Measurements from ENCODE around the gene CFAP46. TPM values are rescaled to one million over a fixed set of nuclear protein-coding genes. Genes with fewer than 3 reads are reported as not detected.
"Not testable (repeated sequence)": the region's sequence is repeated elsewhere in the genome, so short reads cannot be mapped to it uniquely, and the experiment has no call there.

The CFAP46 gene
- total RNA-seq, 1 donor from 2014 or later: not detected

DNA sequence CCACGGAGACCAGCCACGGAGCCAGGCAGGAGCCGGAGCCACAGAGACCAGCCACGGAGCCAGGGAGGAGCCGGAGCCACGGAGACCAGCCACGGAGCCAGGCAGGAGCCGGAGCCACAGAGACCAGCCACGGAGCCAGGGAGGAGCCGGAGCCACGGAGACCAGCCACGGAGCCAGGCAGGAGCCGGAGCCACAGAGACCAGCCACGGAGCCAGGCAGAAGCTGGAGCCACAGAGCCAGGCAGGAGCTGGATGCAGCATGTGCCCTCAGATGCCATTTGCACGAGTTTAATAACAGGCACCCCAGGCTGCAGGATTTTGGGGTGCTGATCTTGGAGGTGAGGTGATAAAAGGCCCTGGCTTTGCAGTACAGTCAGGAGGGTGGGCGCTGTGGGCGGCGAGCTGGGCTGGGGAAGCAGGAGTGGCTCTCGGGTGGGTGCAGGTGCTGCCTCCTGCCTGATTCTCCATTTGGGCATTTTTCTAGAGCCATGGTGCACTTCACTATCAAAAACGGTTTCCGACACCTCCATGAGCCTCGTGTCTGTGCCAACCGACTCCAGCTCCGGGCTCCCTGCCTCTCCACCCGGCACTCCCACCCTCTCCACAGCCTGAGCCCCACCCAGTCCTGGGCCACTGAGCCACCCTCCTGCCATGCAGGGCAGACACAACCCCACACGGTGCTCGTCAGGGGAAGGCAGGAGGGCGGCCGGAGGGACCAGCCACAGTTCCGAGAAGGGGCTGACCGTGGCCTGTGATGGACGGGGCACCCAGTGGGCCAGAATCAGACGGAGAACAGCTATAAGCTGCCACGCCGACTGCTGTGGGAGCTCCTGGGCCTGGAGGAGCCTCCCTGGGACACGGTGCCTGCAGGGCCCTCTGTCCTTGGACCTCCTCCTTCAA, 115.6 kb downstream of the CFAP46 start:
- Histone ChIP-seq H3K27ac (no peak overlapping the region), H3K27me3 (no peaks in the 10 kb centered on the region), H3K4me1 (no peaks in the 10 kb centered on the region), H3K9me3 (no peaks in the 10 kb centered on the region), H3K36me3 (no peaks in the 10 kb centered on the region), H3K4me3 (no peak overlapping the region)
- intact Hi-C loops (cut with DNase I): no loop called here
- TF ChIP-seq, protein P1, sequence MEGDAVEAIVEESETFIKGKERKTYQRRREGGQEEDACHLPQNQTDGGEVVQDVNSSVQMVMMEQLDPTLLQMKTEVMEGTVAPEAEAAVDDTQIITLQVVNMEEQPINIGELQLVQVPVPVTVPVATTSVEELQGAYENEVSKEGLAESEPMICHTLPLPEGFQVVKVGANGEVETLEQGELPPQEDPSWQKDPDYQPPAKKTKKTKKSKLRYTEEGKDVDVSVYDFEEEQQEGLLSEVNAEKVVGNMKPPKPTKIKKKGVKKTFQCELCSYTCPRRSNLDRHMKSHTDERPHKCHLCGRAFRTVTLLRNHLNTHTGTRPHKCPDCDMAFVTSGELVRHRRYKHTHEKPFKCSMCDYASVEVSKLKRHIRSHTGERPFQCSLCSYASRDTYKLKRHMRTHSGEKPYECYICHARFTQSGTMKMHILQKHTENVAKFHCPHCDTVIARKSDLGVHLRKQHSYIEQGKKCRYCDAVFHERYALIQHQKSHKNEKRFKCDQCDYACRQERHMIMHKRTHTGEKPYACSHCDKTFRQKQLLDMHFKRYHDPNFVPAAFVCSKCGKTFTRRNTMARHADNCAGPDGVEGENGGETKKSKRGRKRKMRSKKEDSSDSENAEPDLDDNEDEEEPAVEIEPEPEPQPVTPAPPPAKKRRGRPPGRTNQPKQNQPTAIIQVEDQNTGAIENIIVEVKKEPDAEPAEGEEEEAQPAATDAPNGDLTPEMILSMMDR (IDR thresholded peaks at IDR 0.05): no peak
- peak in 1 of 2 donors; percentile 48 for DNase-seq (ENCODE audit: low spot score in 2 of 2)

DNA sequence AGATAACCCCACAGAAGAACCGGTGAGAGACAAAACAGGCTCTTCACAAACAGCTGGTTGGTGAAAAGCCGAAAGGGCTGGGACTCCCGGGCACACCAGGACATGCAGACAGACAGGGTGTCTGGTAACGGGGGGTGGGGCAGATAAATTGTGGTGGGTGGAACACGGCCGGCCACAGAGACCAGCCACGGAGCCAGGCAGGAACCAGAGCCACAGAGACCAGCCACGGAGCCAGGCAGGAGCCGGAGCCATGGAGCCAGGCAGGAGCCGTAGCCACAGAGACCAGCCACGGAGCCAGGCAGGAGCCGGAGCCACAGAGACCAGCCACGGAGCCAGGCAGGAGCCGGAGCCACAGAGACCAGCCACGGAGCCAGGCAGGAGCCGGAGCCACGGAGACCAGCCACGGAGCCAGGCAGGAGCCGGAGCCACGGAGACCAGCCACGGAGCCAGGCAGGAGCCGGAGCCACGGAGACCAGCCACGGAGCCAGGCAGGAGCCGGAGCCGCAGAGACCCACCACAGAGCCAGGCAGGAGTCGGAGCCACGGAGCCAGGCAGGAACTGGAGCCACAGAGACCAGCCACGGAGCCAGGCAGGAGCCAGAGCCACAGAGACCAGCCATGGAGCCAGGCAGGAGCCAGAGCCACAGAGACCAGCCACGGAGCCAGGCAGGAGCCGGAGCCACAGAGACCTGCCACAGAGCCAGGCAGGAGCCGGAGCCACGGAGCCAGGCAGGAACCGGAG, 116.4 kb downstream of the CFAP46 start:
- intact Hi-C loops (cut with DNase I): not testable (repeated sequence)

DNA sequence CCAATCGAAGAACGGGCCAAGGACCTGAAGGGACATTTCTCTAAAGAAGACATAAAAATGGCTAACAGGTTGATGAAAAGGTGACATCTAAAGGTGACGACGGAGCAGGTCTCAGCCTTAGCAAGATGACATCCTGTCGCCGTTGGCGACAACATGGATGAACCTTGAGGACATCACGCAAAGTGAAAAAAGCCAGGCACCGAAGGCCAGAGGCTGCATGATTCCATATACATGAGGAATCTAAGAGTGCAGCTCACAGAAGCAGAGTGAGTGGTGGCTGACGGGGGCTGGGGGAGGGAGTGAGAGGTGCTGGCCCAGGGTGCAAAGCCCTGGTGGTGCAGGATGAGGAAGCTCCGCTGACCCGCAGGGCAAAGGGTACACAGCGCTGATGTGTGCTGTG, 122.3 kb downstream of the CFAP46 start:
- TF ChIP-seq, protein P1 (IDR thresholded peaks at IDR 0.05): no peak
- intact Hi-C loops (cut with DNase I): no loop called here
- Histone ChIP-seq H3K27me3 (no peaks in the 10 kb centered on the region), H3K9me3 (no peaks in the 10 kb centered on the region), H3K27ac (no peak overlapping the region), H3K36me3 (no peaks in the 10 kb centered on the region), H3K4me3 (no peak overlapping the region), H3K4me1 (no peaks in the 10 kb centered on the region)
- DNase-seq (ENCODE audit: low spot score in 2 of 2): no peak

More for the DNA sequence above, 116.4 kb downstream of the CFAP46 start:
- H3K27me3 ChIP-seq; DNase-seq (ENCODE audit: low spot score in 2 of 2); H3K4me1 ChIP-seq; H3K27ac ChIP-seq; H3K36me3 ChIP-seq; H3K9me3 ChIP-seq; H3K4me3 ChIP-seq: not testable (repeated sequence)

DNA sequence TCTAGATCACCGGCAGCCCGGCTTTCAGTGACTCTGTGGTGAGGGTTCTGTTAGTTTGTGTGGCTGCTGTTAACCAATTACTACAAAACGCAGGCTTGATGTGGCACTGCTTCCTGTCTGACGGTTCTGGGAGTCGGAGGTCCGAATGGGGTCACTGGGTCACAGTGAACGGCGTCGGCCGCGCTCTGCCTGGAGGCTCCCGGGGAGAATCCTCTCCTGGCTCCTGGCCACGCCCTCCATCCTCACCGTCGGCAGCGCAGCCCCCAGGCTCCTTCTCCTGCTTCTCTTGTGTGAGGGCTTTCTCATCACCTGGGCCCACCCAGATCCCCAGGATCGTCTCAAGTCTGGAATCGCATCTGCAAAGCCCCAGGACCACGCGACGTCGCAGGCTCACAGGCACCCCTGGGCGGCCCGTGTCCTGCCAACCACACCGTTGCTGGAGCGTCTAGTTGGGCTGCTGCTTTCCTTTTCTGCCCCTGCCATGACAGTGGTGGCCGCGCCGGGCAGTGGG, 124.6 kb downstream of the CFAP46 start:
- TF ChIP-seq, protein P1 (IDR thresholded peaks at IDR 0.05): no peak
- H3K36me3 ChIP-seq: no peaks in the 10 kb centered on the region
- no peak overlapping the region for H3K27ac ChIP-seq
- H3K4me1 ChIP-seq: no peaks in the 10 kb centered on the region
- no peak for DNase-seq (ENCODE audit: low spot score in 2 of 2)
- intact Hi-C loops (cut with DNase I): no loop called here
- no peaks in the 10 kb centered on the region for H3K27me3 ChIP-seq
- no peak overlapping the region for H3K4me3 ChIP-seq
- H3K9me3 ChIP-seq: no peaks in the 10 kb centered on the region

DNA sequence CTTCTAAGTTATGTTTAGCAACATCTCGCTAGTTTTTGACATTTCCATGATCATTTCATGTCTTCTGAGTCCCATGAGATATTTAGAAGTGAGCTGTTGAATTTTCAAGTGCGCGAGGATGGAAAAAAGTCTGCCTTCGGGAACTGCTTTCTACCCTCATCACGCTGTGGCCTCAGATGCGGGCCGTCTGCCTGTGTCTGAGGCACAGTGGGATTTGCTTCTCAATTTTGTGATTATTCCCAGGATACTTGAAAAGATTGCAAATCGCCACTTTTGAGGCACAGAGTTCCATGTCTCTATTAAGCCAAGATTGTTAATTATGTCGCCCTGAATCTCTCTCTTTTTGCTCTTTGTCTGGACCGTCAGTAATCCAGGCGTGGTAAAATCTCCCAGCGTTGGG, 125.7 kb downstream of the CFAP46 start:
- TF ChIP-seq, protein P1 (IDR thresholded peaks at IDR 0.05): no peak
- no peaks in the 10 kb centered on the region for H3K27me3 ChIP-seq
- no peak overlapping the region for H3K4me3 ChIP-seq
- no peak for DNase-seq (ENCODE audit: low spot score in 2 of 2)
- H3K27ac ChIP-seq: no peak overlapping the region
- H3K9me3 ChIP-seq: no peaks in the 10 kb centered on the region
- no peaks in the 10 kb centered on the region for H3K36me3 ChIP-seq
- no peaks in the 10 kb centered on the region for H3K4me1 ChIP-seq
- intact Hi-C loops (cut with DNase I): no loop called here
